ENCODE measurements around the gene SEMA4C.

SEMA4C gene

GRCh38 chr2:96847586-96847985 lies 22.3 kb downstream of the SEMA4C start:
- no peak overlapping the region for H3K4me3 ChIP-seq
- TF ChIP-seq, protein P1, sequence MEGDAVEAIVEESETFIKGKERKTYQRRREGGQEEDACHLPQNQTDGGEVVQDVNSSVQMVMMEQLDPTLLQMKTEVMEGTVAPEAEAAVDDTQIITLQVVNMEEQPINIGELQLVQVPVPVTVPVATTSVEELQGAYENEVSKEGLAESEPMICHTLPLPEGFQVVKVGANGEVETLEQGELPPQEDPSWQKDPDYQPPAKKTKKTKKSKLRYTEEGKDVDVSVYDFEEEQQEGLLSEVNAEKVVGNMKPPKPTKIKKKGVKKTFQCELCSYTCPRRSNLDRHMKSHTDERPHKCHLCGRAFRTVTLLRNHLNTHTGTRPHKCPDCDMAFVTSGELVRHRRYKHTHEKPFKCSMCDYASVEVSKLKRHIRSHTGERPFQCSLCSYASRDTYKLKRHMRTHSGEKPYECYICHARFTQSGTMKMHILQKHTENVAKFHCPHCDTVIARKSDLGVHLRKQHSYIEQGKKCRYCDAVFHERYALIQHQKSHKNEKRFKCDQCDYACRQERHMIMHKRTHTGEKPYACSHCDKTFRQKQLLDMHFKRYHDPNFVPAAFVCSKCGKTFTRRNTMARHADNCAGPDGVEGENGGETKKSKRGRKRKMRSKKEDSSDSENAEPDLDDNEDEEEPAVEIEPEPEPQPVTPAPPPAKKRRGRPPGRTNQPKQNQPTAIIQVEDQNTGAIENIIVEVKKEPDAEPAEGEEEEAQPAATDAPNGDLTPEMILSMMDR (IDR thresholded peaks at IDR 0.05): no peak
- no peak overlapping the region for H3K27ac ChIP-seq
- DNase-seq (ENCODE audit: low spot score): no peak

DNA sequence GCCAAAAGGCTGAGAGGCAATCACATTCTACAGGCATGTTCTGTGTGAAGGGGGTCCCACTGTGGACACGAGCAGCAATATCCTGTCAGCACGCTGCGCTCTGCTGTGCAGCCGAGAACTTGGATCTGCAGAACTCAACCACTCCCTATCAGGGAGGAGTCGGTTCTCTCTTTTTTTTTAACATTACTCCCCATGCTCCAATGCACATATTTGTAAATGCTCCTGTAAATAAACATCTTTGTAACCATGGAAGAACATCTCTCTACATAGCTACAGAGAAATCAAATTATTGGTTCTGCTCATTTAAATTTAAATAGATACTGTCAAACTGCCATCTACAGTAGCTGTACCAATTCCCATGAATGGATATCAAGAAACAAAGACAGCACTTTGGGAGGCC lies 23.1 kb downstream of the SEMA4C start:
- Histone ChIP-seq H3K4me3 (no peak overlapping the region), H3K27ac (no peak overlapping the region)
- TF ChIP-seq, protein P1 (IDR thresholded peaks at IDR 0.05): no peak
- DNase-seq (ENCODE audit: low spot score): no peak

DNA sequence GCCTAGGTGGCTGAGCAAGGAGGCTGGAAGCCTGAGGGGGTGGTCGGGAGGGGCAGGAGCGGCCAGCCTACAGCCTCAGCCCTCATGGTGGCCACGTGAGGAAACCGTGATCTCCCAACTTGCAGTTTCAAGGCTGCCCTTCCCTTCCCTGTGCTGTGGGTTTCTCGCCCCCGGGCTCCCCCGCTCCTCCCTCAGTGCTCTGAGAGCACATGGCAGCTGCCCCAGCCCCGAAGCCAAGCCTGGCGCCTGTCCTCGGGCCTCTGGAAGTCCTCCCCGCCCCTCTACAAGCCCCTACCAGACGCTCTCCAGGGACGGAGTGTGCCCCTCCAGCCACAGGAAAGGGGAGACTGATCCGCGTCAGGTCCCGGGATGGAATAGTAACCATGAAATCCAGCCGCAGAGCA lies 25.5 kb downstream of the SEMA4C start:
- Histone ChIP-seq H3K4me3 (no peak overlapping the region), H3K27ac (no peak overlapping the region)
- TF ChIP-seq, protein P1 (IDR thresholded peaks at IDR 0.05): no peak
- peak; percentile 45 for DNase-seq (ENCODE audit: low spot score)

DNA sequence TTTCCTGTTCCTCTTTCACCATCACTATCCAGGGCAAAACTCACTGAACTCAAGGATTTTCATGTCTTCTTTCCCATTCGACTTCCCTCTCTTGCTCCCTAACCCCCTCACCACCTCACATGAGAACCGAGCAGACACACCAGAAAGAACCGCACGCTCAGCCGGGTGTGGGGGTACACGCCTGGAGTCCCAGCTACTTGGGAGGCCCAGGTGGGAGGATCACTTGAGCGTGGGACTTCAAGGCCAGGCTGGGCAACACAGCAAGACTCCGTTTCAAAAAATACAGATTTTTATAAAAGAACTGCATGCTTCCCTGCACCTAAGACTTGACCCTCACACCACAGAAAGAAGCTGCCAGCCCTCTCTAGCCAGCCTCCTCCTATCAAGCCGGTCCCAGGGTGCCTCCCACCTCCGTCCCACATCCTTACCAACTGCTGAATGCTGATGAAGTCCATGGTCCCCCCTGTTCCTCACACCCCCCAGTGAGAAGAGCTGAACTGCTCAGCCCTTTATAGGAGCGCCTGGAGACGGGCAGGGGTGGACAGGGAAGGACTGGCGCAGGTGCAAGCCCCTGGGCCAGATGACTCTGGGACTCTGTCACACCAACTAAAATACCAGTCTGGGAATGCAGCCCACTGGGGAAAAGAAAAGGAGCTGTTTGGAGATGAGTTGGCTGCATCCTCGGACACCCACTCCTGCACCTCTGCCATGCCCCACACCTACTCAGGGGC lies 26.2 kb downstream of the SEMA4C start, which contains the start of gene ANKRD23:
ANKRD23 (minus strand) TSS at position 484 of the 731 bp plus-strand sequence; CDS start at position 455, 29 bp downstream.
- DNase-seq (ENCODE audit: low spot score): peak; percentile 58
- TF ChIP-seq, protein P1 (IDR thresholded peaks at IDR 0.05): no peak
- Histone ChIP-seq H3K27ac (no peak within 1 kb of the TSS), H3K4me3 (no peak within 1 kb of the TSS)

- no peak overlapping the region for H3K4me3 ChIP-seq
- TF ChIP-seq, protein P1 (IDR thresholded peaks at IDR 0.05): no peak
- DNase-seq (ENCODE audit: low spot score): no peak
- no peak overlapping the region for H3K27ac ChIP-seq
Observed at GRCh38 chr2:96842600-96842999, 27.3 kb downstream of the SEMA4C start.

DNA sequence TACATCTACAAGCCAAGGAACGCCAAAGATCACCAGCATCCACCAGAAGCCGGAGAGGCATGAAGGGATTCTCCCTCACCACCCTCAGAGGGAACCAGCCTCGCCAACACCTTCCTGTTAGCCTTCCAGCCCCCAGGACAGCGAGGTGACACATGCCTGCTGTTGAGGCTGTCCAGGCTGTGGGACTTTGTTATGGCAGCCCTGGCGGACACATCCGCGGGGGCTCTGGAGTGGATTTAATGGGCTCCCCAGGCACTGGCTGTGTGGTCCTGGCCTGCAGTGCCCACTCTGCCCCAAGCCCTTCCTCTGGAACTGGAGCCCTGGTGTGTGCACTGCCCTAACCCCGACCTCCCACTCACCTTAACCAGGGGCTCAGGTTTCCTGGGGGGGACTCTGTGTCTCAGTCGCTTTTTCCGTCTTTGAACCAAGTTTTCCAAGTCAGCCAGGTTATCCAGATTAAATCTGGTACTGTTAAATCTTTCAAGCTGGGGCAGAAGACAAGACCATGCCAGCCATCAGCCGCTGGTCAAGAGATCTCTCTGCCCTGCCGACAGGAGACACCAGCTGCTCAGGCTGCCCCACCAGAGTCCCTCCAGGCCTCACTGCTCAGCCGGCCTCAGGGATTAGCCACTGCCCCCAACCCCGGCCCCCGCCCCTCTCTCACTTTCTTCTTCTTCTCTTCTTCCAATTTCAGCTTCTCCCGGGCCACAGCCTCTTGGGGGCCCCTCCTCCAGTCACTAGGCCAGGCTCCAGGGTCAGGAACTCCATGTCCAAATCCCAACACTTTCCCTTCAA lies 28.0 kb downstream of the SEMA4C start:
- H3K4me3 ChIP-seq: no peak overlapping the region
- no peak for DNase-seq (ENCODE audit: low spot score)
- no peak overlapping the region for H3K27ac ChIP-seq
- TF ChIP-seq, protein P1 (IDR thresholded peaks at IDR 0.05): no peak

All from coronary artery (tissue), 2 donors.